ENCODE results near the gene ANKS4B. TPM values are rescaled to one million over a fixed set of nuclear protein-coding genes. Genes with fewer than 3 reads are reported as not detected.

ANKS4B gene
- total and polyA plus RNA-seq, 2 experiments from 2014 or later: not detected

DNA sequence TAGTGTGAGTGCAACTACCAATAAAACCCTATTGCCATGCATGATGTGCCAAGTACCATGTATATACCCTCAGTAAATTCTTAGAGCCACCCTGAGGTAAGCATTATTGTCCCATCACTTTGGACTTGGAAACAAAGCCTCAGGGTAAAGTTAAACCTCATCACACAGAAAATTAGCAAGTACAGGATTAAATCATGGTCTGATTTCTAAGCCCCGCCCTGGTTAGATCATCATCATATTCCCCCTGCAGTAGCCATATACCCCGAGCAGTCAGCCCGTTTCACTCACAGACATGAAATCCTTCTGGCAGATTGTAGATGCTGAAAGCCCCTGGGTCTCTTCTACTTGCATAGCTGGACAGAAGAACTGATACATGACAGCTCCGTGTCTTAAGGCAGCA is 26.9 kb upstream of the ANKS4B start:
- DNase-seq (ENCODE audit: low read depth in 1 of 2, low spot score in 1 of 2): no peak

DNA sequence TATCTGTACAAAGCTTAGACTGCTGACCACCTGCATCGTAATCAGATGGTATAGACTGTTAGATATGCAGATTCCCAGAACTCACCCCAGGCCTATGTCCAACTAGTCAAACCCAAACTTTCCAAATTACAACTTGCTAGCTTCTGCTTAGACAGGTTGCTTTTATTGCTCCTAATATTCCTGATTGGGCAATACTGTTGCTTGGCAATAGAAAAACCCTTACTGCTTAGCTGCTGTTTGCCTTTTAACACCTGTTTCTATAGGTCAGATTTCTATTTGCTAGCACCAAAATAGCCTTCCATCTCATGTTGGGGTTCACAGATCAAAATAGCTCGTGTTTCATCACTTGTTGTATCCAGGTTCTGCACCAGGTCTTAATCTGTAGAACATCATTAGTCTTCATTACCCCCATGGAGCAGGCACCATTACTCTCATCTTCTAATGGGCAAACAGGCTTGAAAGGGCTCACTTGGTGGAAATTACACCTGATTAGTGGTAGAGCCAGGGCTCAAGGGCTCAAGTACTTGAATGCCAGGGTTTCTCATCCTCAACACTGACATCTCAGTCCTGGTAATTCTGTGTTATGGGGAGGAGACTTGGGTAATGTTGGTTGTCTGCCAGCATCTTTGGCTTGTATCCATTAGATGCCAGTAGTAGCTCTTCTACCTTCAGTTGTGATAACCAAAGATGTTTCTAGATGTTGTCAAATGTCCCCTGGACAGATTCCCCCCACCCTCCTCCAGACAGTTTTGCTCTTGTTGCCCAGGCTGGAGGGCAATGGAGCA is 24.9 kb upstream of the ANKS4B start:
- H3K27me3 ChIP-seq: no peaks in the 10 kb centered on the region
- TF ChIP-seq, protein P1, sequence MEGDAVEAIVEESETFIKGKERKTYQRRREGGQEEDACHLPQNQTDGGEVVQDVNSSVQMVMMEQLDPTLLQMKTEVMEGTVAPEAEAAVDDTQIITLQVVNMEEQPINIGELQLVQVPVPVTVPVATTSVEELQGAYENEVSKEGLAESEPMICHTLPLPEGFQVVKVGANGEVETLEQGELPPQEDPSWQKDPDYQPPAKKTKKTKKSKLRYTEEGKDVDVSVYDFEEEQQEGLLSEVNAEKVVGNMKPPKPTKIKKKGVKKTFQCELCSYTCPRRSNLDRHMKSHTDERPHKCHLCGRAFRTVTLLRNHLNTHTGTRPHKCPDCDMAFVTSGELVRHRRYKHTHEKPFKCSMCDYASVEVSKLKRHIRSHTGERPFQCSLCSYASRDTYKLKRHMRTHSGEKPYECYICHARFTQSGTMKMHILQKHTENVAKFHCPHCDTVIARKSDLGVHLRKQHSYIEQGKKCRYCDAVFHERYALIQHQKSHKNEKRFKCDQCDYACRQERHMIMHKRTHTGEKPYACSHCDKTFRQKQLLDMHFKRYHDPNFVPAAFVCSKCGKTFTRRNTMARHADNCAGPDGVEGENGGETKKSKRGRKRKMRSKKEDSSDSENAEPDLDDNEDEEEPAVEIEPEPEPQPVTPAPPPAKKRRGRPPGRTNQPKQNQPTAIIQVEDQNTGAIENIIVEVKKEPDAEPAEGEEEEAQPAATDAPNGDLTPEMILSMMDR (IDR thresholded peaks at IDR 0.05; ENCODE audit: low read depth, low read length): no peak

More for the DNA sequence above, 26.9 kb upstream of the ANKS4B start:
- Histone ChIP-seq H3K27me3 (no peaks in the 10 kb centered on the region), H3K4me3 (no peak overlapping the region), H3K4me1 (ENCODE audit: low read depth) (no peaks in the 10 kb centered on the region), H3K9me3 (ENCODE audit: low read depth) (no peaks in the 10 kb centered on the region), H3K36me3 (no peaks in the 10 kb centered on the region), H3K27ac (no peak overlapping the region)
- TF ChIP-seq, protein P1 (IDR thresholded peaks at IDR 0.05; ENCODE audit: low read depth, low read length): no peak

DNA sequence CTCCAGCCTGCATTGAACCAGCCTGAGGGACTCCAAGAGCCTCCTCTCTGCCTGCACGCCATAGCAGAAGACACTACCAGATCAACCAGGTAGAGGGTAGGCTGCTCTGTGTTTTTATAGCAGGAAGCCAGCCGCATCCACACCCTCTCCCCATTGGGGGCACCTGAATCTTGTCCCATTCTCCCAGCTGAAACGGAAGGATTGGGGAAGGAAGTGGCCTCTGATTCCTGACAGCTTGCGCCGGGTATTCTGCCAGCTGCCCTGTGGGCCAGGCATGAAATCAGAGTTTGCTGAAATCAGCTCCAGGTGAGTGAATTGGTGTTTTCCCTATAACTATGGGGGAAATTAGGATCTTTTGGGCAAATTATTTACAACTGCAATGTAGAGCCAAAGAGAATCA is 22.0 kb upstream of the ANKS4B start, which contains the start of gene ZP2:
TSS of gene ZP2 (minus strand) at position 89 of the 400 bp plus-strand sequence. CDS start at position 62, 27 bp downstream.
- no peaks in the 10 kb centered on the region for H3K9me3 ChIP-seq (ENCODE audit: low read depth)
- no peak for DNase-seq (ENCODE audit: low read depth in 1 of 2, low spot score in 1 of 2)
- H3K4me3 ChIP-seq: no peak within 1 kb of the TSS
- H3K27ac ChIP-seq: no peak within 1 kb of the TSS
- H3K36me3 ChIP-seq: no peaks in the 10 kb centered on the region
- H3K4me1 ChIP-seq (ENCODE audit: low read depth): no peaks in the 10 kb centered on the region
- TF ChIP-seq, protein P1 (IDR thresholded peaks at IDR 0.05; ENCODE audit: low read depth, low read length): no peak
- H3K27me3 ChIP-seq: no peaks in the 10 kb centered on the region

More for the DNA sequence above, 24.9 kb upstream of the ANKS4B start:
- no peak for DNase-seq (ENCODE audit: low read depth in 1 of 2, low spot score in 1 of 2)
- H3K27ac ChIP-seq: no peak overlapping the region
- no peak overlapping the region for H3K4me3 ChIP-seq
- no peaks in the 10 kb centered on the region for H3K36me3 ChIP-seq
- no peaks in the 10 kb centered on the region for H3K9me3 ChIP-seq (ENCODE audit: low read depth)
- no peaks in the 10 kb centered on the region for H3K4me1 ChIP-seq (ENCODE audit: low read depth)

DNA sequence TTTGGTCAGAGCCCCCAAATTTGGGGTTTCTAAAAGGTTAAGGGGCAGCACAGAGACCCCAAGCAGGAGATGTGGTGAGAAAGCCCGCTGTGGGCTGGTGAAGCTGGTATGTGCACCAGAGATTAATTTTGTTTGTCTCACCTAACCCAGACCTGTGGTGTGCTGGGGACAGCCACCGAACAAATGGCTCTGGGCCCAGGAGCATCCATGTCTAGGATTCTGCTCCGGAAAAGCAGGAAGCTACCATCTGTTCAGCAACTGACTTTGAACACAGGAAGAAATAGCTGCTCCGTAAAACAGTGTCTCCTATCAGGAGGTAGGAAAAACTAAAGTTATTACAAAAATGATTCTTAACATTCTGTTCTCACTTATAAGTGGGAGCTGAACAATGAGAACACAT is 19.4 kb upstream of the ANKS4B start:
- TF ChIP-seq, protein P1 (IDR thresholded peaks at IDR 0.05; ENCODE audit: low read depth, low read length): no peak
- no peaks in the 10 kb centered on the region for H3K27me3 ChIP-seq
- no peak for DNase-seq (ENCODE audit: low read depth in 1 of 2, low spot score in 1 of 2)

DNA sequence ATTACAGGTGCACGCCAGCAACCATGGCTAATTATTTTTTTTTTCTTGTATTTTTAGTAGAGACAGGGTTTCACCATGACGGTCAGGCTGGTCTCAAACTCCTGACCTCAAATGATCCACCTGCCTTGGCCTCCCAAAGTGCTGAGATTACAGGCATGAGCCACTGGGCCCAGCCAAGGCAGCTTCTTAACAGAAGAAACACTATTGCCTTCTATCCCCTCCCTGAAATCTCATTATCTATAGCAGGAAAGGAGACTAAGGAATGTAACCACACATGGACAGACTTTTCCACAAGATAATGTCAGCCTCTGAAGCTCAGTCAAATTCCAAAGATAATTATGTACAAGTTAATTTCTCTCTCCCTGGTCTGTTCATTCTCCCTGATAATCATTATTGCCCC is 16.4 kb upstream of the ANKS4B start:
- H3K36me3 ChIP-seq: no peaks in the 10 kb centered on the region
- no peak for DNase-seq (ENCODE audit: low read depth in 1 of 2, low spot score in 1 of 2)
- no peaks in the 10 kb centered on the region for H3K27me3 ChIP-seq
- no peaks in the 10 kb centered on the region for H3K4me1 ChIP-seq (ENCODE audit: low read depth)
- H3K9me3 ChIP-seq (ENCODE audit: low read depth): no peaks in the 10 kb centered on the region
- H3K4me3 ChIP-seq: no peak overlapping the region
- TF ChIP-seq, protein P1 (IDR thresholded peaks at IDR 0.05; ENCODE audit: low read depth, low read length): no peak
- H3K27ac ChIP-seq: no peak overlapping the region

More for the DNA sequence above, 19.4 kb upstream of the ANKS4B start:
- Histone ChIP-seq H3K27ac (no peak overlapping the region), H3K9me3 (ENCODE audit: low read depth) (no peaks in the 10 kb centered on the region), H3K4me1 (ENCODE audit: low read depth) (no peaks in the 10 kb centered on the region), H3K36me3 (no peaks in the 10 kb centered on the region), H3K4me3 (no peak overlapping the region)

All from cardiac muscle cell (in vitro differentiated cells and primary cell).